ENCODE measurements around the gene SLC30A9. TPM values are rescaled to one million over a fixed set of nuclear protein-coding genes. Genes with fewer than 3 reads are reported as not detected.
A peak's percentile ranks its signal among the peaks of the same experiment; 100 is the strongest.

SLC30A9 gene
- total RNA-seq, 1 donor from 2014 or later = 113 TPM

DNA sequence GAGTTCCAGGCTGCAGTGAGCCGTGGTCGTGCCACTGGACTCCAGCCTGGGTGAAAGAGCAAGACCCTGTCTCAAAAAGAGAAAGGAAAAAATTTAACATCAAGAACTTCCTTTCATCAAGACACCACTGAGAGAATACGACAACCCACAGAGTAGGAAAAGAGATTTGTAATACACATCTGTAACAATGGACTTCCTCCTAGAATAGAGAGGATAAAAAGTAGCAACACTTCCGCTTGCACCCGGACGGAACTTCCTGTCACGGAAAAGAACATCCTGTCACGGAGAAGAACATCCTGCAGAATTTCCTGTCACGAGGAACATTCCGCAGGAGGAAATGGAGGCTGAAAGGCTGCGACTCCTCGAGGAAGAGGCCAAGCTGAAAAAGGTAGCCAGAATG, 8.9 kb upstream of the SLC30A9 start, which contains the start of gene DCAF4L1:
TSS of gene DCAF4L1 (plus strand) at position 301 of the 400 bp plus-strand sequence. CDS start at position 338, 37 bp downstream.
- Histone ChIP-seq H3K36me3 (no peaks in the 10 kb centered on the region), H3F3A (ENCODE audit: low read depth) (no peaks in the 10 kb centered on the region), H2AFZ (replicated peaks) (no peak within 1 kb of the TSS), H3K79me2 (ENCODE audit: low read depth) (no peaks in the 10 kb centered on the region), H3K9ac (no peak within 1 kb of the TSS), H3K4me1 (no peaks in the 10 kb centered on the region), H3K27ac (no peak within 1 kb of the TSS), H3K27me3 (no peaks in the 10 kb centered on the region), H3K9me3 (ENCODE audit: low read depth) (no peaks in the 10 kb centered on the region), H3K4me3 (no peak within 1 kb of the TSS), H4K20me1 (ENCODE audit: low read depth) (no peaks in the 10 kb centered on the region), H3K4me2 (no peak within 1 kb of the TSS)
- no peak for DNase-seq (ENCODE audit: low spot score)
- Mint-ChIP-seq H3K36me3 (no peaks in the 10 kb centered on the region), H3K9me3 (no peaks in the 10 kb centered on the region), H3K27ac (peak within 1 kb of the TSS; percentile 50), H3K4me3 (no peak within 1 kb of the TSS), H3K27me3 (ENCODE audit: insufficient read depth, low read depth) (no peaks in the 10 kb centered on the region), H3K4me1 (no peaks in the 10 kb centered on the region)
- TF ChIP-seq EZH2phosphoT487 (IDR thresholded peaks at IDR 0.05) = no peak
- no peak for TF ChIP-seq EZH2 (IDR thresholded peaks at IDR 0.05)
- TF ChIP-seq, protein P1, sequence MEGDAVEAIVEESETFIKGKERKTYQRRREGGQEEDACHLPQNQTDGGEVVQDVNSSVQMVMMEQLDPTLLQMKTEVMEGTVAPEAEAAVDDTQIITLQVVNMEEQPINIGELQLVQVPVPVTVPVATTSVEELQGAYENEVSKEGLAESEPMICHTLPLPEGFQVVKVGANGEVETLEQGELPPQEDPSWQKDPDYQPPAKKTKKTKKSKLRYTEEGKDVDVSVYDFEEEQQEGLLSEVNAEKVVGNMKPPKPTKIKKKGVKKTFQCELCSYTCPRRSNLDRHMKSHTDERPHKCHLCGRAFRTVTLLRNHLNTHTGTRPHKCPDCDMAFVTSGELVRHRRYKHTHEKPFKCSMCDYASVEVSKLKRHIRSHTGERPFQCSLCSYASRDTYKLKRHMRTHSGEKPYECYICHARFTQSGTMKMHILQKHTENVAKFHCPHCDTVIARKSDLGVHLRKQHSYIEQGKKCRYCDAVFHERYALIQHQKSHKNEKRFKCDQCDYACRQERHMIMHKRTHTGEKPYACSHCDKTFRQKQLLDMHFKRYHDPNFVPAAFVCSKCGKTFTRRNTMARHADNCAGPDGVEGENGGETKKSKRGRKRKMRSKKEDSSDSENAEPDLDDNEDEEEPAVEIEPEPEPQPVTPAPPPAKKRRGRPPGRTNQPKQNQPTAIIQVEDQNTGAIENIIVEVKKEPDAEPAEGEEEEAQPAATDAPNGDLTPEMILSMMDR (IDR thresholded peaks at IDR 0.05) = no peak

DNA sequence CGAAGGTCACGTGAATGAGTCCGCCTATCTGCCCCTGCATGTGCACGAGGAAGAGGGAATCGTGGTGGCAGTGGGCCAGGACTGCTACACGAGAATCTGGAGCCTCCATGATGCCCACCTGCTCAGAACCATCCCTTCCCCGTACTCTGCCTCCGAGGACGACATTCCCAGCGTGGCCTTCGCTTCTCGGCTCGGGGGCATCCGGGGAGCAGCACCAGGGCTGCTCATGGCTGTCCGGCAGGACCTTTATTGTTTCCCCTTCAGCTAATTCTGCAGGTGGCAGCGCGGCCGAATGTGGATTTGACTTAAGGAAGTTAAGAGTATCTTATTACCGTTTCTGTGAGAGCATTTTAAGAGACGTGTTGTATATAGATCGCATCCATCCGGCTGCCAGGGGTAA, 7.6 kb upstream of the SLC30A9 start:
- Histone ChIP-seq H3K4me3 (no peak overlapping the region), H3K4me2 (no peak overlapping the region)

DNA sequence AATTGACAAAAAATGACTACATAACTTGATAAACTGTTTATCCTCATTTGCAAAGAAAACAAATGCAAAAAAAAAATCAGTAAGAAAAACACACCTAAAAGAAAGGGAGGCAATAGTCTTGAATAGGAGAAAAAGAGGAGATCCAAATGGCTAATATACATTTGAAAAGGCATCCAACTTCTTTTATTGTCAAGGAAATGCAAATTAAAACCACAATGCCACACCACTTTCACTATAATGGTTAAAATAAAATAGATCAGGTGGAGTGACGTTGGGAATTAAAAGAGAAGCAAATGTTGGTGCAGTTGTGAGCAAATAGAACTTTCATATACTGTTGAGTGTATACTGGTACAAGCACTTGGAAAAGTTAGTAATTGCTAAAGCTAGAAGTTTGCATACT, 5.2 kb upstream of the SLC30A9 start:
- no peak for DNase-seq (ENCODE audit: low spot score)
- Histone ChIP-seq H4K20me1 (ENCODE audit: low read depth) (no peaks in the 10 kb centered on the region), H3K27ac (no peak overlapping the region), H3K27me3 (no peaks in the 10 kb centered on the region), H3F3A (ENCODE audit: low read depth) (no peaks in the 10 kb centered on the region), H3K4me3 (no peak overlapping the region), H3K4me1 (peaks cover 10% of the 10 kb centered on the region), H3K36me3 (no peaks in the 10 kb centered on the region), H3K4me2 (no peak overlapping the region), H3K79me2 (ENCODE audit: low read depth) (peaks cover 14% of the 10 kb centered on the region), H3K9me3 (ENCODE audit: low read depth) (no peaks in the 10 kb centered on the region), H2AFZ (replicated peaks) (no peak overlapping the region), H3K9ac (no peak overlapping the region)
- no peaks in the 10 kb centered on the region for H3K9me3 Mint-ChIP-seq
- H3K4me3 Mint-ChIP-seq = no peak overlapping the region
- H3K4me1 Mint-ChIP-seq = peaks cover 11% of the 10 kb centered on the region
- H3K27me3 Mint-ChIP-seq (ENCODE audit: insufficient read depth, low read depth) = no peaks in the 10 kb centered on the region
- no peaks in the 10 kb centered on the region for H3K36me3 Mint-ChIP-seq
- TF ChIP-seq EZH2phosphoT487 (IDR thresholded peaks at IDR 0.05) (no peak), EZH2 (IDR thresholded peaks at IDR 0.05) (no peak)
- no peak overlapping the region for H3K27ac Mint-ChIP-seq

More for the DNA sequence above, 7.6 kb upstream of the SLC30A9 start:
- H3K27ac Mint-ChIP-seq = peak overlapping the region; percentile 50
- H3K27me3 ChIP-seq = no peaks in the 10 kb centered on the region
- H3K36me3 Mint-ChIP-seq = no peaks in the 10 kb centered on the region
- no peak for DNase-seq (ENCODE audit: low spot score)
- no peak overlapping the region for H3K27ac ChIP-seq
- no peak overlapping the region for H3K4me3 Mint-ChIP-seq
- no peak overlapping the region for H2AFZ ChIP-seq (replicated peaks)
- H3K4me1 Mint-ChIP-seq = no peaks in the 10 kb centered on the region
- no peaks in the 10 kb centered on the region for H3K27me3 Mint-ChIP-seq (ENCODE audit: insufficient read depth, low read depth)
- no peaks in the 10 kb centered on the region for H3K79me2 ChIP-seq (ENCODE audit: low read depth)
- H3K36me3 ChIP-seq = no peaks in the 10 kb centered on the region
- H3K9me3 ChIP-seq (ENCODE audit: low read depth) = no peaks in the 10 kb centered on the region
- no peaks in the 10 kb centered on the region for H3F3A ChIP-seq (ENCODE audit: low read depth)
- TF ChIP-seq, protein P1 (IDR thresholded peaks at IDR 0.05) = no peak
- no peak for TF ChIP-seq EZH2phosphoT487 (IDR thresholded peaks at IDR 0.05)
- no peak for TF ChIP-seq EZH2 (IDR thresholded peaks at IDR 0.05)
- H4K20me1 ChIP-seq (ENCODE audit: low read depth) = no peaks in the 10 kb centered on the region
- no peaks in the 10 kb centered on the region for H3K4me1 ChIP-seq
- no peak overlapping the region for H3K9ac ChIP-seq
- H3K9me3 Mint-ChIP-seq = no peaks in the 10 kb centered on the region

DNA sequence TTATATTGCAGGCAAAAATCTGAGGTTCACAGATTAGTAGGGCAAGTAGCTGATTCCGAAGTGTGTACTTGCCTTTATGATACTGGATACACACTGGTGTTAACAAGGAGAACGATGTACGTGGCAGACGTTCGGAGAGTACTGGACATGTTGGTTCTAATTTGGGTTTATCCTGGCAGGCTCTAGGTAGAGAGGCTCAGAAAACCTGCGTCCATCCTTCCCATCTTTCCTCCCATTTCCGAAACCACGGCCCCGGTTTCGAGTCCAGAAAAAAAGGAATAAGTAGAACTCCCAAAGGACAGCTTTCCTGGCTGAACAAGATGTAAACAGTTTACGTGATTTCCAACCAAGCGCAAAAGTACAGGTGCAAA, 351 bp upstream of the SLC30A9 start:
- DNase-seq (ENCODE audit: low spot score) = no peak
- no peaks in the 10 kb centered on the region for H3K27me3 Mint-ChIP-seq (ENCODE audit: insufficient read depth, low read depth)
- H3K4me1 Mint-ChIP-seq = peaks cover 24% of the 10 kb centered on the region
- H3K27ac ChIP-seq = no peak overlapping the region
- peaks cover 25% of the 10 kb centered on the region for H3K4me1 ChIP-seq
- H3K36me3 ChIP-seq = peaks cover 4% of the 10 kb centered on the region
- no peaks in the 10 kb centered on the region for H3F3A ChIP-seq (ENCODE audit: low read depth)
- peaks cover 24% of the 10 kb centered on the region for H4K20me1 ChIP-seq (ENCODE audit: low read depth)
- peak overlapping the region; percentile 90 for H2AFZ ChIP-seq (replicated peaks)
- H3K9me3 Mint-ChIP-seq = no peaks in the 10 kb centered on the region
- peak overlapping the region; percentile 97 for H3K4me3 Mint-ChIP-seq
- H3K9ac ChIP-seq = peak overlapping the region; percentile 61
- TF ChIP-seq EZH2phosphoT487 (IDR thresholded peaks at IDR 0.05) = no peak
- no peak for TF ChIP-seq EZH2 (IDR thresholded peaks at IDR 0.05)
- TF ChIP-seq, protein P1 (IDR thresholded peaks at IDR 0.05) = no peak
- peaks cover 61% of the 10 kb centered on the region for H3K79me2 ChIP-seq (ENCODE audit: low read depth)
- no peaks in the 10 kb centered on the region for H3K9me3 ChIP-seq (ENCODE audit: low read depth)
- no peaks in the 10 kb centered on the region for H3K27me3 ChIP-seq
- H3K4me2 ChIP-seq = peak overlapping the region; percentile 93
- H3K27ac Mint-ChIP-seq = peak overlapping the region; percentile 95
- H3K4me3 ChIP-seq = peak overlapping the region; percentile 74
- no peaks in the 10 kb centered on the region for H3K36me3 Mint-ChIP-seq

Data from neural progenitor cell (in vitro differentiated cells).